Aortic smooth muscle cell (primary cell): ENCODE results near the gene LRR1. TPM values are rescaled to one million over a fixed set of nuclear protein-coding genes. Genes with fewer than 3 reads are reported as not detected.

Source experiments
- total RNA-seq: library from RNA; depleted of rRNA; stranded (reverse); fragments of >200 nt; gene quantifications from 2 replicates; pipeline ENCODE4 v1.2.3, GENCODE V29; 2014

LRR1 gene
- 15.9 and 21.1 TPM in 2 replicates for total RNA-seq

GRCh38 chr14:49598485-49599300 lies at the start of gene LRR1:
Gene LRR1 (plus strand): TSS chr14:49598940. CDS start chr14:49599021, 81 bp downstream.

GRCh38 chr14:49585803-49586672 lies 12.7 kb upstream of the LRR1 start, which contains the start of gene RPS29:
Gene RPS29 (minus strand): TSS chr14:49586380. CDS start chr14:49586346, 34 bp downstream.

GRCh38 chr14:49620182-49621113 lies 21.7 kb downstream of the LRR1 start, which contains the start of the genes MGAT2 and RPL36AL:
Gene MGAT2 (plus strand): TSS chr14:49620799. CDS start chr14:49621269, 470 bp downstream.
Gene RPL36AL (minus strand): TSS chr14:49620626. CDS start chr14:49619104, 1,522 bp downstream.

GRCh38 chr14:49634547-49635334 lies 36.0 kb downstream of the LRR1 start, which contains the start of gene DNAAF2:
Gene DNAAF2 (minus strand): TSS chr14:49635244. CDS start chr14:49635149, 95 bp downstream.

Other genes starting within 250 kb of the LRR1 start
- gene RPS29, start 12.6 kb upstream of the LRR1 start, total RNA-seq, result 912 and 1,352 TPM in 2 replicates
- 425 and 430 TPM in 2 replicates for gene RPL36AL, start 21.7 kb downstream of the LRR1 start, total RNA-seq
- gene MGAT2, start 21.9 kb downstream of the LRR1 start, total RNA-seq, result 80.4 and 90.8 TPM in 2 replicates
- 7.1 and 8.3 TPM in 2 replicates for gene DNAAF2, start 36.3 kb downstream of the LRR1 start, total RNA-seq
- gene POLE2, start 89.3 kb downstream of the LRR1 start, total RNA-seq, result 7.7 and 10.3 TPM in 2 replicates
- 2.2 and 3.8 TPM in 2 replicates for gene KLHDC1, start 94.2 kb downstream of the LRR1 start, total RNA-seq
- 109 and 131 TPM in 2 replicates for gene KLHDC2, start 169.2 kb downstream of the LRR1 start, total RNA-seq